Ascending aorta (tissue), 2 donors: ENCODE measurements around the gene EEF1A2. TPM values are rescaled to one million over a fixed set of nuclear protein-coding genes. Genes with fewer than 3 reads are reported as not detected.

ENCODE experiments used
- DNase-seq, 2 donors: peaks; one replicate each; pipeline ENCODE4 v3.0.0-alpha.2; 2019; ENCODE audit warnings: low spot score in 2 of 2
- H3K27ac ChIP-seq, 2 donors: fragments of 200-600 bp; sonication (generic); one replicate each; pipeline ENCODE4 v1.5.1; 2016 to 2017; ENCODE audit warnings: mild to moderate bottlenecking in 1 of 2
- H3K27me3 ChIP-seq: fragments of 200-600 bp; sonication (generic); one replicate; pipeline ENCODE4 v1.5.1; 2017
- H3K36me3 ChIP-seq, 2 donors: fragments of 200-600 bp; sonication (generic); one replicate each; pipeline ENCODE4 v1.5.1; 2016
- H3K4me1 ChIP-seq, 2 donors: fragments of 200-600 bp; sonication (generic); one replicate each; pipeline ENCODE4 v1.5.1; 2016 to 2017; ENCODE audit warnings: mild to moderate bottlenecking in 1 of 2
- H3K4me3 ChIP-seq, 2 donors: fragments of 200-600 bp; sonication (generic); one replicate each; pipeline ENCODE4 v1.5.1; 2016 to 2017; ENCODE audit warnings: mild to moderate bottlenecking in 1 of 2
- H3K9me3 ChIP-seq, 2 donors: fragments of 200-600 bp; sonication (generic); one replicate each; pipeline ENCODE4 v1.5.1; 2016
- CTCF ChIP-seq, 3 experiments: fragments of 200-600 bp in 2 of 3; fragments of 450-650 bp in 1 of 3; sonication (generic) in 2 of 3; IDR thresholded peaks; one replicate each; pipeline ENCODE4 v1.5.1; 2016 to 2019; ENCODE audit warnings: antibody characterized with exemption in 3 of 3, mild to moderate bottlenecking in 1 of 3, moderate library complexity in 1 of 3
- intact Hi-C: fragments of 100-400 bp; cut with DNase I; formaldehyde crosslinking; loops from one replicate; pipeline ENCODE4 v1.15.1; 2023
- total RNA-seq: library from RNA; depleted of rRNA; stranded (reverse); fragments of >200 nt; gene quantifications from one replicate; pipeline ENCODE4 v1.1.0, GENCODE V29; 2016

Gene EEF1A2
- total RNA-seq, 1 donor from 2014 or later = 1.1 TPM

DNA sequence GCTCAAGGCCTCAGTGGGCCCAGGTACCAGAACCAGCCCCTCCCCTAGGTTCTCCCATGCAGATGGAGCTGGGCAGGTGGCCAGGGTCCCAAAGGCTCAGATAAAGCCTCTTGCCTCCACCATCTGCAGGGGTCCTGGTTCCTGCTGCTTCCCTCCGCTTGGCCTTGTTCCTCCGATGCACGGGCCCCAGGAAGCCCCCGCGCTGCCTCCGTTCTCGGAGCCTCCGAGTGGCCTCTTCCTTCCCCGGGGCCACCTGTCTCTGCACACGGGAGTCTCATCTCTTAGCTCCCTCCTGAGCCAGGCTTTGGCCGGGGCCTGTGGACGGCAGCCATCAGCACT, 40.2 kb upstream of the EEF1A2 start:
- no peak for TF ChIP-seq CTCF (IDR thresholded peaks at IDR 0.05)
- H3K4me3 ChIP-seq = no peak overlapping the region
- intact Hi-C loops = loop anchor here (2.0 kb wide), 1 partner anchor 326 kb away; the partner anchor contains the start of gene TPD52L2
- H3K36me3 ChIP-seq = no peaks in the 10 kb centered on the region
- DNase-seq = no peak
- peaks cover 0 to 2% of the 10 kb centered on the region in 2 donors for H3K4me1 ChIP-seq
- no peaks in the 10 kb centered on the region for H3K9me3 ChIP-seq
- H3K27me3 ChIP-seq = peaks cover 8% of the 10 kb centered on the region
- no peak overlapping the region for H3K27ac ChIP-seq

GRCh38 chr20:63538204-63539091, 39.6 kb upstream of the EEF1A2 start:
- H3K4me1 ChIP-seq = peaks cover 0 to 2% of the 10 kb centered on the region in 2 donors
- no peaks in the 10 kb centered on the region for H3K9me3 ChIP-seq
- DNase-seq = no peak
- no peaks in the 10 kb centered on the region for H3K36me3 ChIP-seq
- peaks cover 8% of the 10 kb centered on the region for H3K27me3 ChIP-seq
- H3K27ac ChIP-seq = no peak overlapping the region
- H3K4me3 ChIP-seq = peak overlapping the region in 1 of 2 donors; percentile 32
- intact Hi-C loops = loop anchor here (1.0 to 2.0 kb wide), 2 partner anchors 326 to 435 kb away; partner anchors contain the start of gene TPD52L2
- no peak for TF ChIP-seq CTCF (IDR thresholded peaks at IDR 0.05)

DNA sequence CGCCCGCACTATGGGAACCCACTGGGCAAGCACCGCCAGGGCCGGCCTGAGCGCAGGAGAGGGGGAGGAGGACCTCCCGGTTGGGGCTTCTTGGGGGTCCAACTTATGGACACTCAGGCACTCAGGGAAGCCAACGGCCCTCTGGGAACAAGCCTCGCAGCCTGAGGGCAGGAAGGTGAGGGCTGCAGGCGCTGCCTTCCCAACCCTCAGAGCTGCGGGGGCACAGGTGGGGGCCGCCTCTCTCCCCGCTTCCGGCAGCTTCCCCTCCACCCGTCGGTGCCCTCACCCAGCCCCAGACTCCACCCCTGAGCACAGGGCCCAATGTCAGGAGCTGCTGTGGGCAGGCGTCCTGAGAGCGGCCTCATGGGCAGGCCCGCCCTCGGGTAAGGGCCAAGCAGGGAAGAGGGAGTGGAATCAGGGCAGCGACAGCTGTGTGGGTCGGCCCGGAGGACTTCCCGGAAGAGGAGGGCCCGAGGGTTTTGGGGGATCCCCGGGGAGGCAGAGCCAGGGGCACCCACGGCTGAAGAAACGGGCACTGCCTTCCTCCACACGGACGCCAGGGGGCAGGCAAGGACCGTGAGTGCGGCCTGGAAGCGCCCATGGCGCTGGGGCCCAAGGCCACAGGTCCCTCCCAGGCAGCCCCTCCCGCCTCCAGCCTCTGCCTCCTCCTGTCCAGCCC, 38.8 kb upstream of the EEF1A2 start:
- DNase-seq = peak; percentile 66 to 90
- peak overlapping the region; percentile 5 to 32 for H3K4me3 ChIP-seq

DNA sequence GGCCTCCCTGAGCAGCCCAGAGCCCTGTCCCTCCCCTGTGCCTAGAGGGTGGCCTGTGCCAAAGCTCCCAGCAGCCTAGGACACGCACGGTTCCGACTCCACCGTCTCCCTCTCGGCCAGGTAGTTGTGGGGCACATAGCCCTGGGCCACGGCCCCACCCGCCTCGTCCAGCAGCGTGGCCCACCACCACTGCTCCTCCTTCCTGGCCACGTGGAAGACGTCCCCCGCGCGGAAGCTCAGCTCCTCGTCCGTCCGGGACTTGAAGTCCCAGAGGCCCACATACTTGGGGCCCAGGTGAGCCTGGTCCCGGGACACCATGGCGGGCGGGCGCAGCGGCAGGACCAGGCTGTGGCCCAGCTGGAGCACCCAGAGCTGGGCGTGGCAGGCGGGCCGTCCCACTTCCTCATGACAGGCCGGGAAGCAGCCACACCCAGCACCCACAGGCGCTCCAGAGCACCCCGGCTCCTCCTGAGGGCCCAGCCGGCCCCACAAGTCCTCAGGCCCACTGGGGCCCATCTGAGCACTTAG, 38.2 kb upstream of the EEF1A2 start, which contains the start of gene PTK6:
Gene PTK6, minus strand, starts transcription at position 380 of the 528 bp plus-strand sequence. Its CDS starts 62 bp downstream, at position 318.
- TF ChIP-seq CTCF (IDR thresholded peaks at IDR 0.05) = no peak
- peak within 1 kb of the TSS; percentile 5 to 32 for H3K4me3 ChIP-seq
- intact Hi-C loops = no loop called here

More for the DNA sequence above, 38.8 kb upstream of the EEF1A2 start:
- intact Hi-C loops = loop anchor here (1.0 to 2.0 kb wide), 2 partner anchors 327 to 436 kb away; partner anchors contain the start of gene TPD52L2
- H3K27ac ChIP-seq = no peak overlapping the region
- peaks cover 0 to 2% of the 10 kb centered on the region in 2 donors for H3K4me1 ChIP-seq
- peaks cover 8% of the 10 kb centered on the region for H3K27me3 ChIP-seq
- H3K9me3 ChIP-seq = no peaks in the 10 kb centered on the region
- TF ChIP-seq CTCF (IDR thresholded peaks at IDR 0.05) = peak; percentile 93 to 94 (median 94)
- H3K36me3 ChIP-seq = no peaks in the 10 kb centered on the region

GRCh38 chr20:63536241-63536977, 37.5 kb upstream of the EEF1A2 start:
- no peaks in the 10 kb centered on the region for H3K36me3 ChIP-seq
- no peak overlapping the region for H3K27ac ChIP-seq
- peaks cover 8% of the 10 kb centered on the region for H3K27me3 ChIP-seq
- H3K4me3 ChIP-seq = no peak overlapping the region
- no peak for TF ChIP-seq CTCF (IDR thresholded peaks at IDR 0.05)
- intact Hi-C loops = no loop called here
- no peaks in the 10 kb centered on the region for H3K9me3 ChIP-seq
- H3K4me1 ChIP-seq = peaks cover 0 to 2% of the 10 kb centered on the region in 2 donors
- DNase-seq = no peak

More for the DNA sequence above, 38.2 kb upstream of the EEF1A2 start, which contains the start of gene PTK6:
- Histone ChIP-seq H3K4me1 (peaks cover 0 to 2% of the 10 kb centered on the region in 2 donors), H3K9me3 (no peaks in the 10 kb centered on the region), H3K27me3 (peaks cover 8% of the 10 kb centered on the region), H3K27ac (no peak within 1 kb of the TSS), H3K36me3 (no peaks in the 10 kb centered on the region)
- no peak for DNase-seq
